22Rv1 (cell line): ENCODE data around the gene MAVS.

Experiments
- CTCF ChIP-seq: fragments of 450-650 bp; IDR thresholded peaks from 2 replicates; pipeline ENCODE4 v1.5.1; 2017; ENCODE audit warnings: mild to moderate bottlenecking
- ZFX ChIP-seq: fragments of 450-650 bp; IDR thresholded peaks from 2 replicates; pipeline ENCODE4 v1.6.1; 2017; ENCODE audit warnings: antibody characterized with exemption, borderline replicate concordance

GRCh38 chr20:3843490-3843889 is 3.1 kb upstream of the MAVS start:
- no peak for TF ChIP-seq CTCF
- no peak for TF ChIP-seq ZFX
